ENCODE data around the gene SSRP1.

SSRP1 gene

DNA sequence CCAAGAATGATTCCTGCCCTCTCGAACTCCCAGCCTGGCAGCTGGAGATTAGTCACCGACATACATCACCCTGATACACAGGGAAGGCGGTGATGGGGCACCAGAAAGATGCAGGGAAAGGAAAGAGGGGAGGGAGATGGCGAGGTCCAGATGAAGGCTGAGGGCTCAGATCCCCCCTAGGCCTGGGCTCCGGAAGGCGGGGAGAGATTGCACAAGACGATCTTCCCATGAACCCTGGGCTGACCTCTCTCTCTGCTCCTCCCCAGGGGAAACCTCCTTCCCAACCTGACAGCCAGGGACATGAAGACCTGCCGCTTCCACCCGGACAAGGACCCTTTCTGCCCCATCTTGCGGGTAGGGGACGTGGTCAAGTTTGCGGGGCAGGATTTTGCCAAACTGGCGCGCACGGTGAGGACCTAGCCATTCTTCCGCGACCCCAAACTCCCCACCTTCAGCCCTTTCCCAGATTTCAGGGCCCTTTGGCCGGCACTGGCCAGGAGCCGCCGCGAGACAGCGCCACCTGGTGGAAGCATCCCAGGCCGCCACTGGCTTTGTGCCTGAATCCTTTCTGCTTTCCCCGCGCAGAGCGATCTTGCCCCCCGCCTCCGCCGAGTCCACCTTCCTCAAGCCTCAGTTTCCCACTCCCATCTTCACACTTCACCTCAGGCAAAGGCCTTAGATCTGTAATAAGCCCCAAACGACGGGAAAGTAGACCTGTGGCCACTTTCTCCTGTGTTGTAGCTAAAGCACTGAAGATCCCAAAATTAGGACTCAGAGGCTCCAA, 14.0 kb upstream of the SSRP1 start (continued):
- TF ChIP-seq, protein P1, sequence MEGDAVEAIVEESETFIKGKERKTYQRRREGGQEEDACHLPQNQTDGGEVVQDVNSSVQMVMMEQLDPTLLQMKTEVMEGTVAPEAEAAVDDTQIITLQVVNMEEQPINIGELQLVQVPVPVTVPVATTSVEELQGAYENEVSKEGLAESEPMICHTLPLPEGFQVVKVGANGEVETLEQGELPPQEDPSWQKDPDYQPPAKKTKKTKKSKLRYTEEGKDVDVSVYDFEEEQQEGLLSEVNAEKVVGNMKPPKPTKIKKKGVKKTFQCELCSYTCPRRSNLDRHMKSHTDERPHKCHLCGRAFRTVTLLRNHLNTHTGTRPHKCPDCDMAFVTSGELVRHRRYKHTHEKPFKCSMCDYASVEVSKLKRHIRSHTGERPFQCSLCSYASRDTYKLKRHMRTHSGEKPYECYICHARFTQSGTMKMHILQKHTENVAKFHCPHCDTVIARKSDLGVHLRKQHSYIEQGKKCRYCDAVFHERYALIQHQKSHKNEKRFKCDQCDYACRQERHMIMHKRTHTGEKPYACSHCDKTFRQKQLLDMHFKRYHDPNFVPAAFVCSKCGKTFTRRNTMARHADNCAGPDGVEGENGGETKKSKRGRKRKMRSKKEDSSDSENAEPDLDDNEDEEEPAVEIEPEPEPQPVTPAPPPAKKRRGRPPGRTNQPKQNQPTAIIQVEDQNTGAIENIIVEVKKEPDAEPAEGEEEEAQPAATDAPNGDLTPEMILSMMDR (tag by site-specific recombination; IDR thresholded peaks at IDR 0.05): peak; percentile 68
- TF ChIP-seq HOXA7 (CRISPR knock-in tag; IDR thresholded peaks at IDR 0.05; ENCODE audit: borderline replicate concordance): no peak
- no peak for TF ChIP-seq ZNF19 (tag by site-specific recombination; IDR thresholded peaks at IDR 0.05; ENCODE audit: low read depth)
- no peak for TF ChIP-seq ZNF660 (tag by site-specific recombination; IDR thresholded peaks at IDR 0.05)
- TF ChIP-seq ZEB2 (tag by site-specific recombination; IDR thresholded peaks at IDR 0.05): 0 out of 2 replicates have a peak, but pooled peaks have one; percentile 11

DNA sequence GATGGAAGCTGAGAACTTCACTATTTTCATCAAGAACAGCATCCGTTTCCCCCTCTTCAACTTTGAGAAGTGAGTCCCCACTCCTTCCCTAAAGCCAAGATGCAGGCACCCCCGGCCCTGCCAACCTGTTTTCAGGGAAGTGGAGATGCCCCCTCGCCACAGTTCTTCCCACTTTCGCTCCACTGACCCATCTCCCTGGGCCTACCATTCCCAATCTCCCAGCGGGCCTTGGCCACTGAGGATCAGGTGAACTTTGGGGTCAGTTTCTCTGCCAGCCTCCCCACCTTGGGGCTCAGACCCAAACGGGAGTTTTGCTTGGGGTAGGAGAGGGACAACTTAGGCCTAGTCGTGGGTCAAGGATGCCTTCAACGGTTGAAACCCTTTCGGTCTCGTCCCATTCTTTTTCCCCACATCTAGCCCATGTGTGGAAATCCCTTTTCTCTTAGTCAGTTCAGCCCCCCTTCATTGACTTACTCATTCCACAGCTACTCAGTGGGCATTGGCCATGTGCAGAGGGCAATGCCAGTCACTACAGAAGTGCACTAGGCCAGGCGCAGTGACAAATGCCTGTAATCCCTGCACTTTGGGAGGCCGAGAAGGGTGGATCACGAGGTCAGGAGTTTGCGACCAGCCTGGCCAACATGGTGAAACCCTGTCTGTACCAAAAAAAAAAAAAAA, 13.1 kb upstream of the SSRP1 start:
- Histone ChIP-seq H3K36me3 (ENCODE audit: control insufficient read depth in 2 of 2, insufficient read depth in 1 of 2, low read length in 2 of 2) (no peaks in the 10 kb centered on the region), H3K4me3 (ENCODE audit: low read depth, low read length) (no peak overlapping the region), H3K4me1 (ENCODE audit: control insufficient read depth, insufficient read depth, low read length) (no peaks in the 10 kb centered on the region), H3K27ac (ENCODE audit: extremely low read depth, low read depth, low read length) (no peak overlapping the region), H3K9me3 (ENCODE audit: control insufficient read depth, insufficient read depth, low read depth, low read length) (no peaks in the 10 kb centered on the region)
- ChIA-PET POLR2A (no interaction called here), CTCF (interaction anchor here (0.5 to 2.5 kb wide), 12 partner anchors 9 to 1175 kb away, joined by 3 to 20 read pairs (median 4); partner anchors contain the start of gene P2RX3)
- TF ChIP-seq ZNF544 (tag by site-specific recombination; IDR thresholded peaks at IDR 0.05) (no peak), HOXC10 (CRISPR knock-in tag; IDR thresholded peaks at IDR 0.05) (no peak), ZNF488 (tag by site-specific recombination; IDR thresholded peaks at IDR 0.05) (no peak), ZNF280C (tag by site-specific recombination; IDR thresholded peaks at IDR 0.05) (no peak), TCF7L2 (IDR thresholded peaks at IDR 0.05; ENCODE audit: borderline replicate concordance, low read depth, low read length) (no peak), ZNF366 (tag by site-specific recombination; conservative IDR thresholded peaks at IDR 0.05) (no peak), ZNF791 (tag by site-specific recombination; IDR thresholded peaks at IDR 0.05) (no peak), ZNF354C (tag by site-specific recombination; IDR thresholded peaks at IDR 0.05; ENCODE audit: borderline replicate concordance, low read depth) (no peak), ZNF221 (tag by site-specific recombination; IDR thresholded peaks at IDR 0.05; ENCODE audit: borderline replicate concordance) (no peak), ZNF416 (tag by site-specific recombination; IDR thresholded peaks at IDR 0.05) (no peak), ZNF10 (tag by site-specific recombination; IDR thresholded peaks at IDR 0.05) (no peak), GFI1B (tag by site-specific recombination; IDR thresholded peaks at IDR 0.05) (no peak), SP3 (tag by site-specific recombination; IDR thresholded peaks at IDR 0.05) (no peak)

- Histone ChIP-seq H3K4me3 (ENCODE audit: low read depth, low read length) (no peak overlapping the region), H3K4me1 (ENCODE audit: control insufficient read depth, insufficient read depth, low read length) (no peaks in the 10 kb centered on the region), H3K36me3 (ENCODE audit: control insufficient read depth in 2 of 2, insufficient read depth in 1 of 2, low read length in 2 of 2) (no peaks in the 10 kb centered on the region), H3K27ac (ENCODE audit: extremely low read depth, low read depth, low read length) (no peak overlapping the region), H3K9me3 (ENCODE audit: control insufficient read depth, insufficient read depth, low read depth, low read length) (no peaks in the 10 kb centered on the region)
- no peak for TF ChIP-seq ZNF510 (tag by site-specific recombination; IDR thresholded peaks at IDR 0.05; ENCODE audit: insufficient replicate concordance)
- no peak for TF ChIP-seq ZNF174 (tag by site-specific recombination; IDR thresholded peaks at IDR 0.05)
- no peak for TF ChIP-seq ZBTB48 (tag by site-specific recombination; IDR thresholded peaks at IDR 0.05)
- TF ChIP-seq, protein P2, sequence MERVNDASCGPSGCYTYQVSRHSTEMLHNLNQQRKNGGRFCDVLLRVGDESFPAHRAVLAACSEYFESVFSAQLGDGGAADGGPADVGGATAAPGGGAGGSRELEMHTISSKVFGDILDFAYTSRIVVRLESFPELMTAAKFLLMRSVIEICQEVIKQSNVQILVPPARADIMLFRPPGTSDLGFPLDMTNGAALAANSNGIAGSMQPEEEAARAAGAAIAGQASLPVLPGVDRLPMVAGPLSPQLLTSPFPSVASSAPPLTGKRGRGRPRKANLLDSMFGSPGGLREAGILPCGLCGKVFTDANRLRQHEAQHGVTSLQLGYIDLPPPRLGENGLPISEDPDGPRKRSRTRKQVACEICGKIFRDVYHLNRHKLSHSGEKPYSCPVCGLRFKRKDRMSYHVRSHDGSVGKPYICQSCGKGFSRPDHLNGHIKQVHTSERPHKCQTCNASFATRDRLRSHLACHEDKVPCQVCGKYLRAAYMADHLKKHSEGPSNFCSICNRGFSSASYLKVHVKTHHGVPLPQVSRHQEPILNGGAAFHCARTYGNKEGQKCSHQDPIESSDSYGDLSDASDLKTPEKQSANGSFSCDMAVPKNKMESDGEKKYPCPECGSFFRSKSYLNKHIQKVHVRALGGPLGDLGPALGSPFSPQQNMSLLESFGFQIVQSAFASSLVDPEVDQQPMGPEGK (tag by site-specific recombination; IDR thresholded peaks at IDR 0.05): no peak
- POLR2A ChIA-PET: no interaction called here
- CTCF ChIA-PET: interaction anchor here (0.6 to 2.5 kb wide), 6 partner anchors 8 to 1176 kb away, joined by 3 to 20 read pairs (median 4); partner anchors contain the start of gene RTN4RL2
Measured at GRCh38 chr11:57348052-57348451, 12.4 kb upstream of the SSRP1 start.

Data from HEK293 (cell line).